GM19035 (cell line): ENCODE results near the gene ACTR10.

ENCODE experiments used
- ATAC-seq: cut with Tn5 transposase; IDR thresholded peaks from one replicate; pipeline ENCODE4 v1.9.1; 2021; ENCODE audit not compliant: unreplicated experiment

Gene ACTR10

DNA sequence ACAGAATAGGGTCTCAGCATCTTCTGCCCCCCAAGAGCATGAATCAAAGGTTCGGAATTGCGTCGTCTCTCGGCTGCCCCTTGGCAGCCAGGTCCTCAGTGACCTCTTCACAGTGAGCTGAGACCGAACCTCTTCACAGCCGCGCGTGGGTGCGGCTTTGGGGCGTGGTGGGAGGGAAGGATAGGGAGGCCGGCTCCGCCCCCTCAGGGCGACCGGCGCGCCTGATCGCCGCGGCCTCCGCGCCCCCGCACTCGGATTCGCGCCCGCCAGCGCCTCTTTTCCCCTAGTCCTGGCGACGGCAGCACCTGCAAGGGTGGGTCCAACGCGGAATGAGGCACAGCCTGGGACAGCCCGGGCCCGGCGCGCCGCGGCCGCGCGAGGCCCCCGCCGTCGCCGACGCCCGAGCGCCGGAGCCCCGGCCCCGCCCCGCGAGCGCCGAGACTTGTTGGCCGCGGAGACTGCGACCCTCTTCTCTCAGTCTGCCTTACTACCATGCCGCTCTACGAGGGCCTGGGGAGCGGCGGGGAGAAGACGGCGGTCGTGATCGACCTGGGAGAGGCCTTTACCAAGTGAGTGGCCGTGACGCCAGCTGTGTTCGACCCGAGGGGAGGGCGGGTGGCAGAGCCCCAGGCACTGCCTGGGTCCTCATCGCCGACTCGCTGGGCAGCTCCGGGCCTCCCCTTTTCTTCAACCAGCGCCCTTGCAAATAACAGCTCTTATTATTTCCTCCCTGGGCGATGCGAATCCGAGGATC lies at the start of gene ACTR10:
ACTR10 (plus strand) TSS at position 424 of the 754 bp plus-strand sequence; CDS start at position 493, 69 bp downstream.
- ATAC-seq: peak; percentile 92

DNA sequence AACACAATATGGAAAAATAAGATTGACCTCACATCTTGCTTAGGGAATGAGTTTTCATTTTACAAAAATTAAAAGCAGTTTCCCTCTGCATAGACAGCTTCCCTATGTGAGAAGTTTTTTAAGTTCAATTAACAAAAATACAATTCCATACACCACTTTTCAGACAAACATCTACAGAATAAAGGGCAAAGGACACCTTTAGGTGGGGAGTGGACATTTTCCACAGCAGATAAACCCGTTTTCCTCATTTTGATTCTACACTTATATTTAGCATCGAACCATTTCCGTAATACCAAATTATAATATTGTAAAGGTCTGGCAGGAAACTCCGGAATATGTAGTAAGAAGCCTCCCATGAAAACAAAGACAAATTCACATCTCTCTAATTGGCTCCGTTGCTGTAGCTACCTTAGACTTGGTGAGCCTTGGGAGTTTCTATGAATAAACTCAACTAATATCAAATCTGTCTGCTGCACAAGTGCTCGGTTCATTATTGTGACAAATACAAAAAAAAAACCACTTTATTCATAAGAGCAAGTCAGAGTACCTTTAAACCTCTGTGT lies 49.6 kb upstream of the ACTR10 start:
- no peak for ATAC-seq

DNA sequence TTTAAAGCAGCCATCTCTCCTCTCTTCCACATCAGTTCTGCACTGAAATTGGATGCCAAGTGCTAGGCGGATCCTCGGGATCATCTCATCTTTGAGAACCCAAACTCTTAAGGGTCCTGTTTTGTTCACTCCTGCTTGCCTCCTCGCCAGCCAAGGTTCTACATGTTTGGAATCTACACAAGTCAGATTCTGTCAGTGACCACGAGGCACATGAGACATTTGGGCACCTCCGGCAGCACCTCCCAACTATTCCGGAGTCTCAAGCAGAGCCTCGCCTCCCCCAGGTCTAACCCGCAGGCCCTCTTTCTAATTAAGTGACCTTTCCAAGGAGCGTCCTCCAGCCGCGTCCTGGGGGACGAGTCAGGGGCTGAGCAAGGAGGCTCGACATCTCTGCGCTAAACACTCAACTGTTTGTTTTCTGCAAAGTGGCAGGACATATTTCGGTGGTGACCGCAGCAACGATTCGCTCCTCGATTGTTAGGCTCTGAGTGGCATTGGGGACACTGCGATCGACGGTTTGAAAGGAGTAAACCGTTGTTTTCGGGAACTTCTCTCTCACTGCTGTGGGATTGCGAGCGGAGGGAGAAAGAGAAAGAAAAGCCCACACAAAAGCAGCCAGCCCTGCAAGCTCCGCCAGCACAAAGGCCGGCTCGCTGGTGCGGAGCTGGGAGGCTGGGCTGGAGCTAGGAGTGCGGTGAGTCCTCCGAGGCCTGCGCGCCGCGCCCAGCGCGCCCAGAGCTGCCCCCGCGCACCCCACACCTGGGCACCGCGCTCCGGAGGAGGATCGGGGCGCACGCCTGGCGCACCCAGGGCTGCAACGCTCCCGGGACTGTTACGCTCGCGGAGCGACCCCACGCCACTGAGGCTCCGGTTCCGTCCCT lies 48.6 kb upstream of the ACTR10 start:
- peak; percentile 44 for ATAC-seq

DNA sequence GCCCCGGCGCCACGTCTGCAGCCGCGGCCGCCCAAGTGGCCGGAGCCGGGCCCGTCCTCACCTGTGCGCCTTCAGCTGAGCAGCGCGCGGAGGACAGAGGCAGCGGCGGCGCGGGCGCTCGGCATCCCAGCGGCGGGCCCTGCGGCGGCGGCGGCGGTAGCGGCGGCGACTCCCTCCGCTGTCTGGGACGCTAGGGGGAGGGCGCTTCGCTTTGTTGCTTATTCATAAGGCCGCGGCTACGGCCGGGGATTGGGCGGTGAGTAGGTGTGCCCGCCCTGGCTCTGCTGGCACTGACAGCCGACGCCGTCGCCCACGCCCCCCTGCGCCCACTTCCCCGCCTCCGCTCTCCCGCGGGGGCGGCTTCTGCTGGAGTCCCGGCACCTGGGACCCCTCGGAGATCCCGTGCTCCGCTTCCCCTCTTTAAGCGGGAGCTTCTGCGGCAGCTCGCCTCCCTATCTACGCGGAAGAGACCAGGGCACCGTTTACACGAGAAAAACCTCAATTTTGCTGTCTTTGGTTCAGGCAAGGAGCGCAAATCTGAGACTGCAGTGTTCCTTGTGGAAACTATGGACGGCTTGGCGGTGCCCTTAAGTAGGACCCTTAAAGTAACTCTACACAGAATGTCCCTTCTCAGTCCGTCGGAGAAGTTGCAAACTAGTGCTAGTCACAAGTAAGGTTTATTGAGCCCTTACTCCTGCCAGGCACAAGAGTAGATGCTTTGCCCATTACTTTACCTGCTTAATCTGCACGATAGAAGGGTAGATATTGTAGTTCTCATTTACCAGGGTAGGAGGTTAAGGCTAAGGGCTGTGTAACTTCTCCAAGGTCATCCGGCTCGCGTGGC lies 47.7 kb upstream of the ACTR10 start, which contains the start of gene ARMH4:
ARMH4 (minus strand) TSS at position 200 of the 844 bp plus-strand sequence. CDS start 12,855 bp downstream, outside the sequence.
- peak; percentile 96 for ATAC-seq

DNA sequence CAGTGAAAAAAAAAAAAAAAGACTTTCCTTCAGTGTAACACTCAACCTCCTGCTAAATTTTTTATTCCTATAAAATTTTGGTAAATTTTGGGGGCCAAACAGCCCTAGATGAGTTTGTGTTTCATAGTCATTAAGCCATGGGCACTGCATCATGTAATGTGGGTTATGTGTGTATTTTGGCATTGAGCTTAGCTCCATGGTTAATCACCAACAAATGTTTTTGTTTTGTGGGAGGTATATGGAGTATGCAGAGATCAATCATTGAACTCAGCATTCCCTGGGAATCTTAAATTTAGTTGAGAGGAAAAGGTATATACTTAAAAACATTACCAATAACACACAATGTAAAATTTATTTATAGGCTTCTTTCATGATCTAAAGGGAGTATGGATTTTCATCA lies 39.4 kb upstream of the ACTR10 start:
- ATAC-seq: no peak

DNA sequence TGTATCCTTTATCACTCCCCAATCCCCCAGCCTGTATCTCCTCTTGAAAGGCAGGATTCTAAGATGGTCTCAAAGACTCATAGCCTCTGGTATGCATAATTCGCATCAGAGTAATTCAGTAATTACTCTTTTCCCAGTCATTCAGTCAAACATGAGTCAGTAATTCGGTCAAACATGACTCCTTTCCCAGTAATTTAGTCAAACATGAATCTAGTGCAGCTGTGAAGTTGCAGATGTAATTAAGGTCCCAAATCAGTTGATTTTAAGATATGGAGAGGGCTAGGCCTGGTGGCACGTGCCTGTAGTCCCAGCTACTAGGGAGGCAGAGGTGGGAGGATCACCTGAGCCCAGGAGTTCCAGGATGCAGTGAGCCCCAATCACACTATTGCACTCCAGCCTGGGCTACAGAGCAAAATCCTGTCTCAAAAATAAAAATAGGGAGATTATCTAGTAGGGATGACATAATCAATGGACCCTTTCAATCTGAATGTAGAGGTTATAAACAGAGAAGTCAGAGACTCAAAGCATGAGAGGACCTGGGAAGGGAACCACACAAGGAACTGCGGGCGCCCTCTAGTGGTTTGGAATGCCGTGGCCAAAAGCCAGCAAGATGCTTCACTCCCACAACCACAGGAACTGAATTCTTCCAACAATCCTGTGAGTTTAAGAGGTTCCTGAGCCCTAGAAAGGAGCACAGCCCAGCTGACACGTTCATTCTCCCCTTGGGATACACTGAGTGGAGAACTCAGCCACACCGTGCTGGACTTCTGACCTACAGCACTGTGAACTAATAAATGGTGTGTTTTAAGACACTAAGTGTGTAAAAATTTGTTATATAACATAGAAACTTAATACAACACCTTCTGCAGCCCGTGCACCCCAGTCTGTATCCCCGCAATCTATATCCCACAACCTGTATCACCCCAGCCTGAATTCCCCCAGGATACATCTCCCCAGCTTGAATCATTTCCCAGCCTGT lies 33.7 kb upstream of the ACTR10 start:
- ATAC-seq: peak; percentile 51

DNA sequence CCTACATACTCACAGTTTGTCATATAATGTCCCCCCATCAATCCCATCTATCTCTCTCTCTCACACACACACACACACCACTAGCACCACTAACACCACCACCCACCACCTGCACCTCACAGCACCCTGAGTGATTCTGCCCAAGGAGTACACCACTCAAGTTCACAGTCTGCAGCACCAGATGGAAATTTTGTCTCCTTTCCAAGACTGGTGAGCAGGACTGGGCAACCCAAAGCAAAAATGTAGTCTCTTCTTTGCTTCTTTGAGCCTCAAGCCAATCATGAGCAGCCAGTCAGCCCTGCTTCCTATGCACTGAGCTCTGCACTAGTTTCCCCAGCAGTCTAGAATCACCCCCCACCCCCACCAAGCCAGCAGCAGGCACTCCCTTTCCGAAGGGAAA lies 32.9 kb upstream of the ACTR10 start:
- no peak for ATAC-seq

DNA sequence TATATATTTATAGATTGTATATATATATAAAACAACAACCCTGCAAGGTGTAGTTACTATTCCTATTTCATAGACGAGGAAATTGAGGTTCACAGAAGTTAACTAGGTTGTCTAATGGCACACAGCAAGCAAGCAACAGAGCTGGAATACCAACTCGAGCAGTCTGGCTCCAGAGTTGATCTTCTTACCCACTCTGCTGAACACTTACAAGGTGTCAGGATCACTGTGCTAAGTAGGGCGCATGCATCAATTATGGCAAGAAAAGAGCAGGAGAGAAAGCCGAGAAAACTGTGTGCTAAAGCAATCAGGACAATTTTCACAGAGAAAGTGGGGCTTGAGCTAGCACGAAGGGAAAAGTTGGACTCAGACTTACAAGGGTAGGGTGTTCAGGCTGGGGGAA lies 32.1 kb upstream of the ACTR10 start:
- no peak for ATAC-seq

DNA sequence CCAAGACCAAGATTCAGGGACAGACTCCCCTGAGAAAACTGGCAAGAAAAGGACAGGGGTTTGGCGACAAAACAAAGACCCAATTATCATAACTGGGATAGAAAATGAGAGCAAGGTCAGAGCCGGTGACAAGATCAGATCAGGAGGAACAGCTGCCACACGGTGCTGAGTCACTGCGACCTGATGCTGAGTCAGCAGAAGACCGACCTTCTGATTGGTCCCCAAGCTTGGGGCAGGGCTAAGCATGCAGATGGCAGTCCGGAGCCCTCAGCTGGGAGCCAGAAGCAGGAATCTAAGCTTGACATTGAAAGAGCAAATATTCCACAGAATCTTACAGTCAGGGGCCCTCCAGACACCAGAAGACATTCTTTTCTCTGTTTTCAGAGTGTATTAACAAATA lies 28.9 kb upstream of the ACTR10 start:
- ATAC-seq: peak; percentile 85

DNA sequence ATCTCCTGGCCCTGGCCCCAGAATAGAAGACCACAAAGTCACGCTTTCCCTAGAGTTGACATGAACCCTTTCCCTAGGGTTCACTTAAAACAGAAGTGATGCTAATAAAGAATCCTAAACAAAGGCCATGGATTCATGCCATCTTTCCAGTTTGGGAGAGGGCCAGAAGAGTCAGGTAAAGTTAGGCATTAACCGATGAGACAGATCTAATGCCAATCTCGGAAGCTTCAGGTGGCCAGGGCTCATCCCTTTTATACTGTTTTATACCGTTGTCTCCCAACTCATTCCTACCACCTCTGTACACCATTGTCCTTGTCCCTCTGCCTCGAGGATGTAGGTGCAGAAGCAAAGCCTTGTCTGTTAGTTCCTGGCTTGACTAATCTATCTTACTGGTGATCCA lies 22.8 kb upstream of the ACTR10 start:
- ATAC-seq: no peak

DNA sequence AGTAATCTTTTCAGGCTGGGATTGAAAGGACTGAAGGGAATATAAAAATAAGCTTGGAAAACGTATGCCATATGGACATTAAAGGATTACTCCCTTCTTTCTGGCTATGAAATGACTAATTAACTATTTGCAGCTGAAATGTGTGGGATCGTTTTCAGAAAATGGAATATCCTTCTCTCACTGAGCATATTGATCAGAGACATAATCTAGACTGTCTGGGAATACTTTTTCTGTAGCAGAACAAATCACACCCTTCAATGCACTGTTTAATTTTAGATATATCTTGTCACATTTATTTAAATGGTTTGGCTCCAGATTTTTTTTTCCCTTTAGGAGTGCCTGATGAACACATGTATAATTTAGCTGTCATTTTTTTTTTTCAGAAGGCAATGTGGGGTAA lies 10.8 kb upstream of the ACTR10 start:
- ATAC-seq: no peak

DNA sequence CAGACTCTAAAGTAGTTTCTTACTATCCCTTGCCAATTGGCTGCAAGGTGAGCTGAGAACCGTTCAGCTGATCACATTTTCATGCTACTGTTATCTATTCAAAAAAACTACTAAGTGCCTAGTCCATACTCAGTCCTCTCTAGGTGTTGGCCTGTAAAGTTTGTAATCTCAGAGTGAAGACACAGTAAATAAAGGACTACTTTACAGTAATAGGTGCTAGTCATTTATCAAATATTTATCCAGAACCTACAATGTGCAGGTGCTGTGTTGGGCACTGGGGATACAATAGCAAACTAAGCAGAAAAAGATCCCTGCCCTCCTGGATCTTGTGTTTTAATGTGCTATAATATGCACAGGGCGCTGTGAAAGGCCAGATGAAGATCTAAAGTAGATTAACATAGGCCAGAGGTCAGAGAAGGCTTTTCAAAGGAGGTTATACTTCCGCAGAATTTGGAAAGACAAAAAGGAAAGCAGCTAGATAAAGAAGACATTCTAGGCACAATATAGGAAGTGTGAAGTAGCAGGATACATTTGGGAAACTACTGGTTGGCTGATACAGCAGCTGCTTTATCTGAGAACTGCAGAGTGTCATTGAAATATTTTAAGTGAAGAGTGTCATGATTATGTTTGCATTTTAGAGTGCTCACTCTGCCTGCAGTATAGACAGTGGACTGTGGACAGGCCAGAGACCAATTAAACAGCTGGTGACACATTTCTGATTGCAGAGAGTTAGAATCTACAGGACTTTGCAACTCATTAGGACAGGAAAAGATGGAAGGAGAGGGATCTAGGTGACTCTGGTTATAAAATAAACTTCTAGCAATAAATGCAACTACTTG lies 8.0 kb upstream of the ACTR10 start:
- no peak for ATAC-seq

DNA sequence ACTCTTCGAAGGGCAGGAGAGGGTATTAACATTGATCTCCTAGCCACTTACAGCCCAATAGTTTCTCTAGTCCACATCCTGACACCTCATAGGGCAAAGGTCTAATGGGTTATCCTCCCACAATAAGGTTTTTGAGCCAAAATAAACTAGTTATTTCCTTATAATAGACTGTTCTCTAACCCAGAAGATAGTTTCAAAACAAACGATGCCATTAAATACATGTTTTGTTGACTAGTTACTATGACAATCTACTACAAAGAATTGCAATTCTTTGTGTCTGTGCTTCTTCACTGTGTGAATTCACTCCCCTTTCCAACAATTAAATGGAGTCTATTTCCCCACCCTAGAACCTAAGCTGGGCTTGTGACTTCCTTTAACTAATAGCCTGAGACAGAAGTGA lies 6.4 kb upstream of the ACTR10 start:
- ATAC-seq: no peak

DNA sequence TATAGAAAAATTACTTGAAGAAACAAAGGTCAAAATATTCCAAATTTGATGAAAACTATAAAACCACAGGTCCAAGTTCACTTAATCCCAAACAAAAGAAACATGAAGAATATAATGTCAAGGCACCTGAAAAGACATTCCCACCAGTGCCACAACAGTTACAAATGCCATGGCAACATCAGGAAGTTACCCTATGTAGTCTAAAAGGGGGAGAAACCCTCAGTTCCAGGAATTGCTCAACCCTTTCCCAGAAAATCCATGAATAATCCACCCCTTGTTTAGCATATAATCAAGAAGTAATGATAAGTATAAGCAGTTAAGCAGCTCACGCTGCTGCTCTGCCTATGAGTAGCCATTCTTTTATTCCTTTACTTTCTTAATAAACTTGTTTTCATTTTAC lies 3.8 kb upstream of the ACTR10 start:
- ATAC-seq: no peak

DNA sequence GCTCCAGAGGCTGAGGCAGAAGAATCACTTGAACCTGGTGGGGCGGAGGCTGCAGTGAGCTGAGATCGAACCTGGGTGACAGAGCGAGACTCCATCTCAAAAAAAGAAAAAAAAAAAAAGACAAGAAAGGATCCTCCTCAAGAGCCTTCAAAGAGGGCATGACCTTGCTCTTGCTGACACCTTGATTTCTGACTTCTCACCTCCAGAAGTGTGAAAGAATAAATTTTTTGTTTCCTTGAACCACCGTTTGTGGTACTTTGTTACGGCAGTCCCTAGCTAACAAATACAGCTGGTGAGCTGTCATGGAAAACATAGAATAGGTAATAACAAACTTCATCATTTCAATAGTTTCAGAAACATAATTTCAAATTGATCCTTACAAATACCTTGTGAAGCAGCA lies 1.9 kb upstream of the ACTR10 start:
- no peak for ATAC-seq

DNA sequence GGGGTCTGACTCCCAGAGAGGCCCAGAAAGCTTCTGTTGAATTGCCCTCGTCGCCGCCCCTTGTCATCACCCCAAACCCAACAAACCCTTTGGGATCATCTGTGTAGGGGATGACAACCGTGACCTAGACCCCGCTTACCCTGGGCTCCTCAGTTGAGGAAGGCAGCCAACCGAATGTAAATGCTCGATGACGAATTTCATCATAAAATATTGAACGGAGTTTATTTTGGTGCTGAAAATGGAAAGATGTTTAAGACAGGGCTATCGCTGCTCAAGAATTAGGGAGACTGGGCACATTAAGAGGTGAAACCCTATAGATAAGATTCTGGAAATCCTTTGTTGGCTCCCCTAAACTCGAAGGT lies 512 bp downstream of the ACTR10 start:
- ATAC-seq: peak; percentile 17

DNA sequence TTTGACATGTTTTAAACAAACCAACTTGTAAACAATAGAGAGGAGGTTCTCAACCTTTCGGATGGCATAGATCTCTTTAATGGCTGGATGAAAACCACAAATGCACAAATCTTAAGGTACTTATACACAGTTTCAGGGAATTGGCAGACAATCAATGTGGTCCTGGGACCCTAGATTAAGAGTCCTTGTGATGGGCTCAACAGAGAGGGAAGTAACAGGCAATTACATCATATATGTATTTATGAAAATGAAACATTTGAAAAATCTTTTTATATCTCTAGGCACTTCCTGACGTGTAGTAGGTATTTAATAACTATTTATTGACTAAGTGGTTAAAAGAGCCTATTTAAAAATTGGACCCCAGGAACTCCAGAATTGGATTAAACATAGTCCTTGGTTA lies 897 bp downstream of the ACTR10 start:
- ATAC-seq: no peak

DNA sequence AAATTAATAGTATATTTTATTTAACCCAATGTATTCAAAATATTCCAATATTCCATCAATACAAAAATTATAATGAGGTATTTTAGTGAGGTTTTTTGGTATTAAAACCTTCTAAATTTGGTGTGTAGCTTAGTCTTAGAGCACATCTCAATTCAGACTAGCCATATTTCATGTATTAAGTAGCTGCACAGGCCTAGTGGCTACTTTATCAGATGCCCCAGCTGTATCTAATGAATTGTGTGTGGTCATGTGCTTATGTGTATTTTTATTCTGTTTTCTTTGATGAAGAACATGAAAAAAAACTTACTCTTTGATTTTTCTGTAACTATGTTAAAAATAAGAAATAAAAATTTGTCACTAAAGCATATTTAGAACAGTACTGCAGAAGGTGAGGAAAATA lies 13.2 kb downstream of the ACTR10 start:
- no peak for ATAC-seq
